ENCODE data around the gene JUN. TPM values are rescaled to one million over a fixed set of nuclear protein-coding genes. Genes with fewer than 3 reads are reported as not detected.

Gene JUN
- total RNA-seq, 1 experiment from 2014 or later: 165 TPM

Other genes with a start within 250 kb of the JUN start
- gene OMA1, start 237.3 kb downstream of the JUN start, total RNA-seq (2014; rRNA removed; shearing (Covaris generic)): 30.2 and 34.3 TPM in 2 replicates
- gene TACSTD2, start 206.8 kb downstream of the JUN start, total RNA-seq (2014; rRNA removed; shearing (Covaris generic)): 0.06 TPM in 1 of 2 replicates, not detected in the other
- 5.9 and 13.0 TPM in 2 replicates for gene MYSM1, start 84.0 kb downstream of the JUN start, total RNA-seq (2014; rRNA removed; shearing (Covaris generic))